COR-L47 (cell line): ENCODE results near the gene TBATA.

Experiments
- DNase-seq: peaks from one replicate; lab custom pipeline; 2025; lab: John Stamatoyannopoulos, UW

TBATA gene

DNA sequence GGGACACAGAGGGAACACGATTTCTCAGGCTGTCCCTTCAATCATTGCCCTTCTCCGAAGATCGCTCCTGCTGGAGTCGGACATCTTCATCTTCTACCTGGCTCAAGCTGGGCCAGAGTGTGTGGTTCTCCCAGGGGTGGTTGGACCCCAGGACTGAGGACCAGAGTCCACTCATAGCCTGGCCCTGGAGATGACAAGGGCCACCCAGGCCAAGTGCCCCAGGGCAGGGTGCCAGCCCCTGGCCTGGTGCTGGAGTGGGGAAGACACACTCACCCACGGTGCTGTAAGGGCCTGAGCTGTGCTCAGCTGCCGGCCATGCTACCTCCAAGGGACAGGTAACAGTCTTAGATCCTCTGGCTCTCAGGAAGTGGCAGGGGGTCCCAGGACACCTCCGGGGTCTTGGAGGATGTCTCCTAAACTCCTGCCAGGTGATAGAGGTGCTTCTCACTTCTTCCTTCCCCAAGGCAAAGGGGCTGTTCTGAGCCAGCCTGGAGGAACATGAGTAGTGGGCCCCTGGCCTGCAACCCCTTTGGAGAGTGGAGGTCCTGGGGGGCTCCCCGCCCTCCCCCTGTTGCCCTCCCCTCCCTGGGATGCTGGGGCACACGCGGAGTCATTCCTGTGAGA, 23.3 kb downstream of the TBATA start:
- DNase-seq: no peak

DNA sequence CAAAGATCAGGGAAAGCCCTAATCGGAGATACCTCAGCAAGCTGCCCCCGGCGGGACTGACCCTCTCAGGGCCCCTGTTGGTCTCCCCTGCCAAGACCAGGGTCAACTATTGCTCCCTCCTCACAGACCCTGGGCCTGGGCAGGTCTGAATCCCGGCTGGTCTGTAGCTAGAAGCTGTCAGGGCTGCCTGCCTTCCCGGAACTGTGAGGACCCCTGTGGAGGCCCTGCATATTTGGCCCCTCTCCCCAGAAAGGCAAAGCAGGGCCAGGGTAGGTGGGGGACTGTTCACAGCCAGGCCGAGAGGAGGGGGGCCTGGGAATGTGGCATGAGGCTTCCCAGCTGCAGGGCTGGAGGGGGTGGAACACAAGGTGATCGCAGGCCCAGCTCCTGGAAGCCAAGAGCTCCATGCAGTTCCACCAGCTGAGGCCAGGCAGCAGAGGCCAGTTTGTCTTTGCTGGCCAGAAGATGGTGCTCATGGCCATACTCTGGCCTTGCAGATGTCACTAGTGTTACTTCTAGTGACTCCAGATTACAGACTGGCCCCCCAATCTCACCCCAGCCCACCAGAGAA, 24.1 kb downstream of the TBATA start:
- no peak for DNase-seq

DNA sequence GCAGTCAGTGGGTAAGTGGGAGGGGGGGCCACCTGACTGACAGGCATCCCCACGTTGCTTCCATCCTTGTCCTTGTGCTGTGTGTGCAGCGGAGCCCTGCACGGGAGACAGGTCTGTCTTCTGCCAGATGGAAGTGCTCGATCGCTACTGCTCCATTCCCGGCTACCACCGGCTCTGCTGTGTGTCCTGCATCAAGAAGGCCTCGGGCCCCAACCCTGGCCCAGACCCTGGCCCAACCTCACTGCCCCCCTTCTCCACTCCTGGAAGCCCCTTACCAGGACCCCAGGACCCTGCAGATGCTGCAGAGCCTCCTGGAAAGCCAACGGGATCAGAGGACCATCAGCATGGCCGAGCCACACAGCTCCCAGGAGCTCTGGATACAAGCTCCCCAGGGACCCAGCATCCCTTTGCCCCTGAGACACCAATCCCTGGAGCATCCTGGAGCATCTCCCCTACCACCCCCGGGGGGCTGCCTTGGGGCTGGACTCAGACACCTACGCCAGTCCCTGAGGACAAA, 24.8 kb downstream of the TBATA start:
- DNase-seq: no peak

DNA sequence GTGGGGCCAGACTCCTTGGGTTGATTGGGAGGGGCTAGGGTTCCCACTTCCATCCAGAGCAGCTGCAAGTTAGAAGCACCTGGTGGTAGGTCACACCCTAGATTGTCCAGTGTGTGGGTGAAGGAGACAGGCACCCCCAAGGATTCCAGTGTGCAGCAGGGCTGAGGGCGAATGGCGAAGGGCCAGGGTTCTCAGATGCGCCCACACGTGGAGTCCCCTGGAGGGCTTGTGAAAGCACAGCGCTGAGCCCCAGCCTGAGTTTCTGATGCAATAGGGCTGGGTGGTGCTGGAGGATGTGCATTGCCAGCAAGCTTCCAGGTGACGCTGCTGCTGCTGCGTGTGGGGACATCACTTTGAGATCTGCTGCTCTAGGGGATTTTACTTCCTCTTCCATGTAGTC, 25.4 kb downstream of the TBATA start:
- DNase-seq: no peak

DNA sequence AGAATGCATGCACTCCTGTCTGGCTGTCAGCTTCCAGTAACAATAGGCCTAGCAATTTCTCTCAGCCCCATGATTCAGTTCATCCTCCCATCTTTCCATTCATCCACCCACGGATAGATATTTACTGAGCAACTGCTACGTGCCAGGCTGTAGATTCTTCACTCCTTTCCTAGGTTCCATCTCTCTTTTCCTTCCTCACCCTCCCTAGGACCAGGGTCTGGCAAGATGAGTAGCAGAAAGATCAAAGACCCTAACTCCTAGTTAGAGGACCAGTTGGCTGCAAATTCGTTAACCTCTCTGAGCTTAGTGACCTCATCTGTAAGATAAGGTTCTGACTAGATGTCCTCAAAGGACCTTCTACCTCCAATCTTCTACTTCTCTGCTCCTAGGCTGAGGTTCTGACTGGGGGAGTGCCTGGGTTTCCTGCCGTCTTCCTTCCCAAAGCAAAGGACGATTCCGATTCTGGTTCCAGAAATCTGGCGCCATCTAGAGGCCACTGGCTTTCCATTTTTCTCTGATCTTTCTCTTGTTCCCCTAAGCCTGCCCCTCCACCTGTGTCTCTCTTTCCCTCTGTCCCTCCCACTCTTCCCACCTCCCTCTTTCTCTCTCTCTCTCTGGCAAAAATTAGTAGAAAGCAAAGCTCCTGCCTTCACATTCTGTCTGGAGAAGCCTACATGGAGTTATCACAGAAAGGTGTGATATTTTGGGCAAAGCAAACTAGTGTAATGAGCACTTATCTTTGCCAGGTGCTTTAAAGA, 26.2 kb downstream of the TBATA start:
- peak; percentile 68 for DNase-seq

DNA sequence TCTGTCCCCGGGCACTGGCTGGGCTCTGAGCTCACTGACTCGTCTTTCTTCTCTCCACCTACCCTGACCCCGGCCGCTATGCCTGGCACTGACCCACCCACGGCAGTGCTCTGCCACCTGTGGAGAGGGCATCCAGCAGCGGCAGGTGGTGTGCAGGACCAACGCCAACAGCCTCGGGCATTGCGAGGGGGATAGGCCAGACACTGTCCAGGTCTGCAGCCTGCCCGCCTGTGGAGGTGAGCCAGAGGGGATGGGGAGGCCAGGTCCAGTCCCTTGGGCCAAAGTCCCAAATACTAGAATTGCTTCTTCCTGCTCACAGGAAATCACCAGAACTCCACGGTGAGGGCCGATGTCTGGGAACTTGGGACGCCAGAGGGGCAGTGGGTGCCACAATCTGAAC, 27.3 kb downstream of the TBATA start:
- no peak for DNase-seq

DNA sequence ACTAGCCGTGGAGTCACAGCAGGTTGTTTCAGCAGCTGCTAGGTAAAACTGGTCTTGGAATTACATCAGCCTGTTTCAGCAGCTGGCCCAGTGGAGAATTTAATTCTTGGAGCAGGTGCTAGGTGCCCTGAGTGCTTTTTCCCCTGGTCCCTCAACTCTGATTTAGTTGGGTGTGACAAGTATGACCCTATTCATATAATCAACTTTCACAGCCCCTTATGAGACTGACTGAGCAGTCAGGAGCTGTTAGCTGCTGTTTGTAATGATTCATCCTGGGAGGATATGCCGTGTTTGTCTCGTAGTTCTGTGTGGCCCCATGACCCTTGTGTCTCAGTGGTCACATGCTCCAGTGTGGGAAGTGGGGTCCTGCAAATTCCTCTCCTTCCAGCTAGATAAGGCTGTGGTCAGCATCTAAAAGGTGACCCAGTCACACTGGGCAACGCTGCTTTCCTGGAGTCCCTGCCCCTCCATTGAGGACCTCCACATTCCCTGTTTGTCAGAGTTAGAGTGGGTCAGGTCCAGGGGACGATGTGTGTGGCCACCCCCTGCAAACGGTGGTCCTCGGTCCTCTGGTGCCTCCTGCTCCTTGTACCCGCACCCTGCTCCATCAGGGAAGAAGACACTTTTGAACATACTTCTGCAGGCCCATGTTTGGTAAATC, 28.3 kb downstream of the TBATA start:
- DNase-seq: no peak

DNA sequence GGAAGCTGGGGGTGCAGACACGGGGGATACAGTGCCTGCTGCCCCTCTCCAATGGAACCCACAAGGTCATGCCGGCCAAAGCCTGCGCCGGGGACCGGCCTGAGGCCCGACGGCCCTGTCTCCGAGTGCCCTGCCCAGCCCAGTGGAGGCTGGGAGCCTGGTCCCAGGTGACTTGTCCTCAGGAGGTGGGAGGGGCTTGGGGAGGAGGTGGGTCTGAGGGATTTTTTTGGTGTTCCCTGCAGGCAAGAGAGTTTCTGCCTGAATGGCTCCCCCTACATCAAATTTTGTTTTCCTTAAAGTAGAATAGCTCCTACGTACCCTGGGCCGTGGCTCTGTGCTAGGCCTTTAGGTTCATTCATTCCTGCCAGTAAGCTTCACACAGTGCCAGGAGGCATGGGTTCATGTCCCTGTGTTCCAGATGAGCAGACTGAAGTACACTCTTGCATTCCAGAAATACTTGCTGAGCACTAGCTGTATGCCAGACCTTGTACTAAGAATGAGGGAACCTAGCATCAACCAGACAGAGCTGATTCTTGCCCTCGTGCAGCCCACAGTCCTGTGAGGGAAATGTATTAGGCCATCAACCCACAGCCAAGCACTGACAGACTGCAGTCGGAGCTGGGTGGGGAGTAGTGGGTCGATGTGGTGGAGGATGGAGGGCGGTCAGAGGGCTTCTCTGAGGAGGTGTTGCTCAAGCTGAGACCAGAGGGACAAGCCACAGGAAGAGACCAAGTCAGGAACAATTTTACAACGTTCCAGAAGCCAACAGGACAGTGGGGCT, 31.1 kb downstream of the TBATA start:
- no peak for DNase-seq

DNA sequence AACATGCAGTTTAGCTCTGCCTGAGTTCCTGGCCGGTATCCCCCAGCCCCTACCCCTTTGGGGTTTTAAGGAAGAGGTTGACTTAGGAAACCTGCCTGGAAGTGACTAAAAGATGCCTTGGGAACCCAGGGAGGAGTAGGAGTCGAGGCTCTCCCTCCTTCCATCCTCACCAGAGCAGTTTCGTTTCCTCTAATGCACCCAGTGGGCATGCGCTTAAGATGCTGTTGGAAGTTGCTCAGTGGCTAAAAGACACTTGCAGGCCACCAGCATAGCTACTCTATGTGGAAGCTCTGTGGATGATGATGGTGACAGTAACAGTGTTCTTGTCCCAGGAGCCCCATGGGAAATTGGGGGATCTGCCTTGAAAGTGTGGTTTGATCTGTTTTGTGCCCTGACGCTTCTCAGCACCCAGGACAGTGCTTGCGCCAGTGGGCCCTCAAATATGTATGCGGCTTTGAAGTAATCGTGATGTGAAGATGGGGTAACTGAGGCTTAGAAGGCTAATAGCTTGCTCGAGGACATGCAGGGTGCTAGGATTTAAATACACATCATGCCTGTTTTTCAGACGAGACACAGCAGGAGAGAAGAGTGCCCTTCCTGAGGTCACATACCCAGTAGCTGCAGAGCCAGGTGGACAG, 32.0 kb downstream of the TBATA start:
- no peak for DNase-seq

DNA sequence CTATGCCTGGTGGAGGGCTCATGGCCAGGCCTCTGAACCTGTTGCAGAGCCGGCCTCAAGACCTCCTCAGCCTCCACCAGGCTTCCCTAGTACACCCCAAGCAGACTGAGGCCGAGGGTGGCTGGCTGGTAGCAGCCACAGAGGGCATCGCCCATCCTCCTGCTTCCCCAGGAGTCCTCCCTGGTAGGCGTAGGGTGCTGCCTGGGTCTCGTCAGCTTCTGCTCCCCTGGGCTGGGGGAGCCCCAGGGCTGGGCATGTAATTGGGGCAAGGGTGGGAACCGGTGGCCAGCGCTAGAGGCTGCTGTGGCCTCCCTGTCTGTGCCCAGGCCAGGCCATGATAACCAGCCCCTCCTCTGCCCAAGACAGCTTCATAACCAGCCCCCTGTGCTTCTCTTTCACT, 32.6 kb downstream of the TBATA start:
- no peak for DNase-seq

DNA sequence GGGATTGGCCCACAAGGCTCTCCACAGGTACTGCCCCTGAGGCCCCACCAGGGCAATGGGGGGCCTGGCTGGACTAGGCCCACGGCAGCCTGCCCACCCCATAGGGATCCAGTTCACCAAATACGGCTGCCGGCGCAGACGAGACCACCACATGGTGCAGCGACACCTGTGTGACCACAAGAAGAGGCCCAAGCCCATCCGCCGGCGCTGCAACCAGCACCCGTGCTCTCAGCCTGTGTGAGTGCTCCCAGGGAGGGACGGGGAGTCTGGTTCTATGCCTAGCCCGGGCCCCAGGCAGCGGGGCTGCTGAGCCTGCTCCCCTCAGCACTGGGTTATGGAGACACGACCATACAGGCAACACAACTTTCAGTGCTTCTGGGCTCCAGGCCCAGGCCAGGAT, 33.2 kb downstream of the TBATA start:
- DNase-seq: no peak

DNA sequence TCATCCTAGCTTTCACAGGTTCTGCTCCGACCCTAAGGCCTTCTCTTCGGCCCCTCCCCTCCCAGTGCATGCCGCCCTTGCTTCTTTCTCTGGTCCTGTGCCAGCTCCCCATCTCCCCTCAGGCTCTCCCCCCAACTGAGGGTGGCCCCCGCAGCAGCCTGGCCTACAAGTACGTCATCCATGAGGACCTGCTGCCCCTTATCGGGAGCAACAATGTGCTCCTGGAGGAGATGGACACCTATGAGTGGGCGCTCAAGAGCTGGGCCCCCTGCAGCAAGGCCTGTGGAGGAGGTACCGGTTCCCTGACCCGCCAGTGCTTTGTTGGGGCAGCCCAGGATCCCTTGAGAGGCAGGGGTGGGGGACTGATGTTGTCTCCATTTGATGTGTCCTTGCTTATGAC, 33.8 kb downstream of the TBATA start:
- DNase-seq: no peak

DNA sequence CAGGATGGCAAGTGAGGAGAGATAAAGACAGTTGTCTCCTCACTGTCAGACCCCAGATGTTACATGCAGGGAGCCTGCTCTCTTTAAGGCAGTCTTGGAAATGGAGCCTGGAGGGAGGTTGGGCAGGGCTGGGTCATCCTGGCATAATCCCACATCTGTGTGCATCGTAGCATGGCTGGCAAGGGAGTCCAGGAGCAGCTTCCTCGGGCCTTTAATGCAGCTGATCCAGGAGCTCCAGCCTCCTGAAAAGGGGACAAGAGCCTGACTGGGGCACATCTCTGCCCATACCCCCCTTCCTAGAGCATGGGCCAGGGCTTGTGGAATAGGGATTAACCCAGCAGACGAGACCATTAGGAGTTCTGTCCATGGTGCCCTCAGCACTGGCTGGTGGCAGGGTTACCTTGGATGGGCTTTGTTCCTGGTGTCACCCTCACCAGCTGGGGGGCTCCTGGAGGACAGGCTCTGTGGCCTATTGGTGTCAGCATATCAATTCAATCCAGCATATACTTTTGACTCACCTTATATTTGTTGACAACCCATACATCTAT, 34.9 kb downstream of the TBATA start:
- DNase-seq: no peak

DNA sequence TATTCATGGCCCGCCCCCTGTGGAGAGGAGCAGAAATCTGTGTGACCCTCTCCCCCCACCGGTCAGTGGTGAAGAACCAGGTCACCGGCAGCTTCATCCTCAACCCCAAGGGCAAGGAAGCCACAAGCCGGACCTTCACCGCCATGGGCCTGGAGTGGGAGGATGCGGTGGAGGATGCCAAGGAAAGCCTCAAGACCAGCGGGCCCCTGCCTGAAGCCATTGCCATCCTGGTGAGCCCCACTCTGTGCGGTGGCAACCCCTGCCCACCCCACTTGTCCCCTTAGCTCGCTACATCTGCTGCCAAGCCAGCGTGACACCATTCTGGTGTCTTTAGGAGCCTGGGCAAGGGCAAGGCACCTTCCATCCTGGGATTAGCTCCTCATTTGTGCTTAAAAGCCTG, 35.4 kb downstream of the TBATA start:
- DNase-seq: no peak

DNA sequence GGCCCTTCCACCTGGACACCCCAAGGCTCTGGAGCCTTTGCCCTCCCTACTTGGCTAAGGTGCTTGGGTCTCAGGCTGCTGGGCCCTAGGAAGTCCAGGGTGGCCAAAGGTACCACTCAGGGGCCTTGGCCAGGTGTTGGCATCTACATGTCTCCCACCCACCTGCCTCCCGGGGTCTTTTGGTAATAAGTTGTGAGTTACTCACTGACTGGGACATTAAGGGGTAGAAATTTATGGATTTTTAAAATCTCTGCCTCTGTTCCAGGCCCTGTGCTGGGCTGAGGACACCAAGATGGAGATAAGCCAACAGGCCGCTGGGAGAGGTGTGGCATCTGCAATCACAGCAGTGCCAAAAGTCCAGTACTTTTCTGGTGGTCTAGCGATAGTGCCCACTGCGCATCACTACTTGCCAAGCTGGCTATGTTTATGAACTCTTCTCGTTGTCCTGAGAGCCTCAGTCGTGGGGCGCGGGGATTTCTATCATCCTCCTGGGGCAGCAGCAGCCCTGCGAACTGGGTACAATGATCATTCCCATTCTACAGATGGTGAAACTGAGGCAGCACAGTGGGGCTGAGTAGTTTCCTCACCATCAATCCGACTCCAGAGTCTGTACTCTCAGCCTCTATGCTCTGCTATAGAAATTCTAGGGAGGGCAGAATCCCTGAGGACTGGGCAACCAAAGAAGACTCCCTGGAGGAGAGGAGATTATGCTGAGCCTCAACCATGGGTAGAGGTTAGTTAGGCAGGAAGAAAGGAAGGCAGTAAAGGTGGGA, 36.2 kb downstream of the TBATA start:
- DNase-seq: no peak

DNA sequence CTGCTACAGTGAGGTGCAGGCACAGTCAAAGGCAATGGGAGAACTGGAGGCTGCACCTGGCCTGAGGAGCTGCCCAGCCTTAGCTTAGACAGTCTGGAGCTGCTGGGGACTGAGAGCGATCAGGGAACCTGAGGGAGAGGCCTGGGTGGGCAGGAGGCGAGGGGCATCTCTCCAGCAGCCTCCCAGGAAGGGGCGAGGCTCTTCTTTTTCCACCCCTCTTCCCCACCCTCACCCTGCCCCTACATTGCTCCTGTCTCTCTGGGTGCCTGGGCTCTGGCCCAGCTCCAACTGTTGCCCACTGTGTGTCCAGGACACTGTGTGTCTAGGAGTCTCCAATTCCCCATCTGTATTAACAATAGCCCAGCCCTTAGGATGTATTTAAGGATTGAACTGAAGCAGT, 36.9 kb downstream of the TBATA start:
- DNase-seq: no peak

DNA sequence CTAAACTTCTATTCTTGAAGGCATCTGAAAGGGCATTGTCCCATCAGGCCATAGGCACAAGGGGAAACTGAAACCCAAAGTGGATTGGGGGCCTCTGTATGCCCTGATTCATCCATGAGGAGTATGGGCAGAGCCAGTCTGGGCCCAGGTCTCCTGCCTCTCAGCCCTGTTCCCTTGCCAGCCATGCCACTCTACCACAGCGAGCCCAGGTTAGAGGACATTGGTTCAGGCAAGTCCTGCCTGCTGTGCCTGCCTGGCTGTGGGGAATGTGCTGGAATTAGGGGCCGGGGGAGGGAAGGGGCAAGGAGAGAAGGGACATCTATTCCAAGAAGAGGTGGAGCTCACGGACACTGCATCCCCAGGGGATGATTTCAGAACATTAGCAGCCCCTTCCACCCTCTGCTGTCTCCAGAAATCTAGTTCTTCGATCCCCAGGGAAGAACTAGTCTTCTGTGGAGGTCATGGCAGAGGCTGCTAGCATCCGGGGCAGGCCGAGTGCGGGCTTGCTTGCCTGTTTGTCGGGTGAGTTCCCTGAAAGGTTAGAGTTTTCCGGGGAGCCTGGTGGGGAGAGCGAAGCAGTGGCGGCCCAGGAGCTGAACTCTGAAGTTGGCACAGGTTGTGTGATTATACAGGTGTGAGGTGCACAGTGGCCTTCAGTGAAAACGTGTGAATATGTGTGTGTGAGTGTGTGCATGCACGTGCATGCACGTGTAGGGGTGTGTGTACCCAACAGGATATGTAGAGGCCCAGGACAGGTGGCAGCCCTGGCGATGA, 37.8 kb downstream of the TBATA start:
- DNase-seq: no peak

DNA sequence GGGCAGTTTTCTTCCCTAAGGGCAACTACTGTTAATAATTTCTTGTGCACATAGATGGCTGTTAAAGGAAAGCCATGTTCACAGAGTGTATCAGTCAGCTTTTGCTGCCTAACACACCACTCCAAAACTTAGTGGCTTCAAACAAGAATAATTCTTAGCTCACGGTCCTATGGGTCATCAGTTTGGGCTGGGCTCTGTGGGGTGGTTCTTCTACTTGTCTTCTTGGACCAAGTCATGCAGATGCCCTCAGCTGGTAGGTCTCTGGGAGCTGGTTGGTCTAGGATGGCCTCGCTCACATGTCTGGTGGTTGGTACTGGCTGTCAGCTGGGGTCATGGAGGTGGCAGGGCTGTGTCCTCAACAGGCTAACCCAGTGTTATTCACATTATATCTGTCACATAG, 39.6 kb downstream of the TBATA start:
- DNase-seq: no peak

DNA sequence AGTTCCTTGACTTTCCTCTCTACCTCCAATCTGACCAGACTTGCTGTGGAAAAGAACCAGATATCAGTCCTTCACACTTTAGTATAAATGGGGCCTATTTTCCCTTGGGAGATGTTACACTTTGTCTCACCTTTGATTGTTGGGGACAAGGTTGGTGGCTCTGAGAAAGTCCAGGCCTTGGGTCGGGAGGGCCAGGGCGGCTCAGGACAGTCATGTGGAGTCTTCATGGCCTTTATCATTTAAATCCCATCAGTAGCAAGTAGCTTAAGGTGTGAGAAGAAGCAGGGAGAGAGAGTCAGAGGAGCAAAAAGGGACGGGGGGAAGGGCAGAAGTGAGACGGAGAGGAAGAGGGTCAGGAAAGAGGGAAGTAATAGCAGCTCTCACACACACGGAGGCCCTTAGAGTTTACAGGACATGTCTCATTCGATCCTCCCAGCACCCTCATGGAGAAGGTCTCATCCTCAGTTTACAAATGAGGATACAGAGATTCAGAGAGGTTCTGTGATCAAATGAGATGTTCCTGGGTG, 40.5 kb downstream of the TBATA start:
- DNase-seq: no peak
